Measurements from ENCODE around the gene DOLK.
A peak's percentile ranks its signal among the peaks of the same experiment; 100 is the strongest.

The DOLK gene

DNA sequence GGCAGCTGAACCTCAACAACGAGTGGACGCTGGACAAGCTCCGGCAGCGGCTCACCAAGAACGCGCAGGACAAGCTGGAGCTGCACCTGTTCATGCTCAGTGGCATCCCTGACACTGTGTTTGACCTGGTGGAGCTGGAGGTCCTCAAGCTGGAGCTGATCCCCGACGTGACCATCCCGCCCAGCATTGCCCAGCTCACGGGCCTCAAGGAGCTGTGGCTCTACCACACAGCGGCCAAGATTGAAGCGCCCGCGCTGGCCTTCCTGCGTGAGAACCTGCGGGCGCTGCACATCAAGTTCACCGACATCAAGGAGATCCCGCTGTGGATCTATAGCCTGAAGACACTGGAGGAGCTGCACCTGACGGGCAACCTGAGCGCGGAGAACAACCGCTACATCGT, 39.0 kb downstream of the DOLK start:
- H3K4ac ChIP-seq (ENCODE audit: low read depth in 1 of 2, low read length in 2 of 2) = no peak overlapping the region
- H2BK5ac ChIP-seq (ENCODE audit: low read depth, low read length, poor library complexity, severe bottlenecking) = no peak overlapping the region
- H3K4me1 ChIP-seq (ENCODE audit: control insufficient read depth, insufficient read depth, low read depth, low read length) = peaks cover 30% of the 10 kb centered on the region
- no peaks in the 10 kb centered on the region for H3K27me3 ChIP-seq (ENCODE audit: control insufficient read depth in 1 of 2, insufficient read depth in 1 of 2, low read length in 2 of 2)
- no peak overlapping the region for H3K14ac ChIP-seq (ENCODE audit: low read length in 2 of 2)
- no peak overlapping the region for H4K8ac ChIP-seq (ENCODE audit: low read length)
- H2AK5ac ChIP-seq (ENCODE audit: low read length, severe bottlenecking) = no peak overlapping the region
- no peak overlapping the region for H2BK15ac ChIP-seq (ENCODE audit: low read depth, poor library complexity, severe bottlenecking)
- no peak overlapping the region for H3K4me2 ChIP-seq (ENCODE audit: low read length, poor library complexity, severe bottlenecking)
- H3K9ac ChIP-seq (ENCODE audit: low read length) = no peak overlapping the region
- no peak for DNase-seq
- H3K36me3 ChIP-seq (ENCODE audit: control insufficient read depth in 1 of 2, insufficient read depth in 2 of 2, low read depth in 1 of 2, low read length in 2 of 2) = peaks cover 35 to 53% of the 10 kb centered on the region in 2 experiments
- H4K91ac ChIP-seq (ENCODE audit: low read length) = no peak overlapping the region
- no peak overlapping the region for H3K23ac ChIP-seq (ENCODE audit: low read length in 2 of 2)
- H3K27ac ChIP-seq (ENCODE audit: low read length, poor library complexity, severe bottlenecking) = no peak overlapping the region
- no peak overlapping the region for H3K4me3 ChIP-seq (ENCODE audit: insufficient read depth in 1 of 2, low read depth in 1 of 2, low read length in 2 of 2)
- H3K9me3 ChIP-seq (ENCODE audit: control insufficient read depth, low read length) = no peaks in the 10 kb centered on the region
- no peak overlapping the region for H2AFZ ChIP-seq (ENCODE audit: low read depth, low read length)
- no peak overlapping the region for H2BK120ac ChIP-seq (ENCODE audit: low read depth, low read length)
- H2BK12ac ChIP-seq (ENCODE audit: low read length in 2 of 2) = no peak overlapping the region
- no peak overlapping the region for H3K18ac ChIP-seq (ENCODE audit: low read depth in 1 of 2, low read length in 2 of 2)
- peaks cover 49% of the 10 kb centered on the region for H3K79me1 ChIP-seq (replicated peaks; ENCODE audit: low read length, poor library complexity, severe bottlenecking)
- 98% methylated on average over 24 of the region's 24 CpGs for WGBS

DNA sequence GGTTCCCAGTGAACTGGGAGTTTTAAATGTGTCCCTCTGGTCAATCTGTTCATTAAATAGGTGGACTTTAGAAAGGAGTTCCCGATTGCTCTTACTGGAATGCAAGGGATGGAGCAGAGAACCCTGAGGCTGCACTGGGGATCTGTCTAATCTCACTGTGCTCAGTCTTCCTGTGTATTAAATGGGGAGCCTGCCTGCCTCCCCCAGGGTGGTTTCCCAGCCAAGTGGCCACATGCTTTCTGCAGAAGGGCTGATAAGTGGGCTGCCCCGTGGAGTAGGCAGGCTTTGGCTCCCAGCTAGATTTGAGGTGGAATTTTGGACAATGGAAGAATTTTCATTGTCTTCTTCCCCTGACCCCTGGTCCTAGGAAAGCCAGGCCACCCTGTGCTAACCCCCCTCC, 40.7 kb downstream of the DOLK start:
- Histone ChIP-seq H4K8ac (ENCODE audit: low read length) (no peak overlapping the region), H2BK12ac (ENCODE audit: low read length in 2 of 2) (no peak overlapping the region), H3K79me1 (replicated peaks; ENCODE audit: low read length, poor library complexity, severe bottlenecking) (peaks cover 52% of the 10 kb centered on the region), H3K14ac (ENCODE audit: low read length in 2 of 2) (no peak overlapping the region), H3K4me1 (ENCODE audit: control insufficient read depth, insufficient read depth, low read depth, low read length) (peaks cover 27% of the 10 kb centered on the region), H3K27ac (ENCODE audit: low read length, poor library complexity, severe bottlenecking) (no peak overlapping the region), H2BK15ac (ENCODE audit: low read depth, poor library complexity, severe bottlenecking) (no peak overlapping the region), H3K9ac (ENCODE audit: low read length) (no peak overlapping the region), H3K4me3 (ENCODE audit: insufficient read depth in 1 of 2, low read depth in 1 of 2, low read length in 2 of 2) (no peak overlapping the region), H3K9me3 (ENCODE audit: control insufficient read depth, low read length) (no peaks in the 10 kb centered on the region), H2BK5ac (ENCODE audit: low read depth, low read length, poor library complexity, severe bottlenecking) (no peak overlapping the region), H3K4ac (ENCODE audit: low read depth in 1 of 2, low read length in 2 of 2) (no peak overlapping the region), H3K23ac (ENCODE audit: low read length in 2 of 2) (no peak overlapping the region), H3K27me3 (ENCODE audit: control insufficient read depth in 1 of 2, insufficient read depth in 1 of 2, low read length in 2 of 2) (no peaks in the 10 kb centered on the region), H3K18ac (ENCODE audit: low read depth in 1 of 2, low read length in 2 of 2) (no peak overlapping the region), H2BK120ac (ENCODE audit: low read depth, low read length) (no peak overlapping the region), H3K36me3 (ENCODE audit: control insufficient read depth in 1 of 2, insufficient read depth in 2 of 2, low read depth in 1 of 2, low read length in 2 of 2) (peaks cover 35 to 58% of the 10 kb centered on the region in 2 experiments), H3K4me2 (ENCODE audit: low read length, poor library complexity, severe bottlenecking) (no peak overlapping the region), H2AFZ (ENCODE audit: low read depth, low read length) (no peak overlapping the region), H4K91ac (ENCODE audit: low read length) (no peak overlapping the region), H2AK5ac (ENCODE audit: low read length, severe bottlenecking) (no peak overlapping the region)
- DNase-seq = no peak
- WGBS = 94% methylated on average over 2 of the region's 2 CpGs

DNA sequence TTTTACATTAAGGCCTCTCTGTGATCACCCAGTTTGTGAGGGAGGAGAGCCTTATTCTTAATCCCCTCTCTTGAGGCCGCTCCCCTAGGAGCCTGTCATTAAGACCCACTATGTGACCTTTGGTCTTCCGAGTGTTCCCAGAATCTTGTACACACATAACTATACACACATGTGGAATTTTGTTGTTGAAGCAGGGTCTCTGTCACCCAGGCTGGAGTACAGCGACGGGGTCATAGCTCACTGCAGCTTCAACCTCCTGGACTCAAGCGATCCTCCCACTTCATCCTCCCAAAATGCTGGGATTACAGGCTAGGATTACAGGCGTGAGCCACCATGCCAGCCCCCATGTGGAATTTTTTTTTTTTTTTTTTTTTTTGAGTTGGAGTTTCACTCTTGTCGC, 41.4 kb downstream of the DOLK start:
- Histone ChIP-seq H3K14ac (ENCODE audit: low read length in 2 of 2) (no peak overlapping the region), H4K91ac (ENCODE audit: low read length) (no peak overlapping the region), H3K4me3 (ENCODE audit: insufficient read depth in 1 of 2, low read depth in 1 of 2, low read length in 2 of 2) (no peak overlapping the region), H3K36me3 (ENCODE audit: control insufficient read depth in 1 of 2, insufficient read depth in 2 of 2, low read depth in 1 of 2, low read length in 2 of 2) (peaks cover 35 to 64% of the 10 kb centered on the region in 2 experiments), H3K27me3 (ENCODE audit: control insufficient read depth in 1 of 2, insufficient read depth in 1 of 2, low read length in 2 of 2) (no peaks in the 10 kb centered on the region), H4K8ac (ENCODE audit: low read length) (no peak overlapping the region), H2BK120ac (ENCODE audit: low read depth, low read length) (peak overlapping the region; percentile 24), H2BK5ac (ENCODE audit: low read depth, low read length, poor library complexity, severe bottlenecking) (no peak overlapping the region), H3K18ac (ENCODE audit: low read depth in 1 of 2, low read length in 2 of 2) (no peak overlapping the region), H3K23ac (ENCODE audit: low read length in 2 of 2) (no peak overlapping the region), H3K4me2 (ENCODE audit: low read length, poor library complexity, severe bottlenecking) (no peak overlapping the region), H3K4me1 (ENCODE audit: control insufficient read depth, insufficient read depth, low read depth, low read length) (peaks cover 19% of the 10 kb centered on the region), H3K4ac (ENCODE audit: low read depth in 1 of 2, low read length in 2 of 2) (no peak overlapping the region), H2BK12ac (ENCODE audit: low read length in 2 of 2) (no peak overlapping the region), H2AK5ac (ENCODE audit: low read length, severe bottlenecking) (no peak overlapping the region), H3K79me1 (replicated peaks; ENCODE audit: low read length, poor library complexity, severe bottlenecking) (peaks cover 54% of the 10 kb centered on the region), H3K9me3 (ENCODE audit: control insufficient read depth, low read length) (no peaks in the 10 kb centered on the region), H2AFZ (ENCODE audit: low read depth, low read length) (no peak overlapping the region), H3K9ac (ENCODE audit: low read length) (no peak overlapping the region), H3K27ac (ENCODE audit: low read length, poor library complexity, severe bottlenecking) (no peak overlapping the region), H2BK15ac (ENCODE audit: low read depth, poor library complexity, severe bottlenecking) (no peak overlapping the region)
- 100% methylated on average over 4 of the region's 7 CpGs for WGBS
- no peak for DNase-seq

DNA sequence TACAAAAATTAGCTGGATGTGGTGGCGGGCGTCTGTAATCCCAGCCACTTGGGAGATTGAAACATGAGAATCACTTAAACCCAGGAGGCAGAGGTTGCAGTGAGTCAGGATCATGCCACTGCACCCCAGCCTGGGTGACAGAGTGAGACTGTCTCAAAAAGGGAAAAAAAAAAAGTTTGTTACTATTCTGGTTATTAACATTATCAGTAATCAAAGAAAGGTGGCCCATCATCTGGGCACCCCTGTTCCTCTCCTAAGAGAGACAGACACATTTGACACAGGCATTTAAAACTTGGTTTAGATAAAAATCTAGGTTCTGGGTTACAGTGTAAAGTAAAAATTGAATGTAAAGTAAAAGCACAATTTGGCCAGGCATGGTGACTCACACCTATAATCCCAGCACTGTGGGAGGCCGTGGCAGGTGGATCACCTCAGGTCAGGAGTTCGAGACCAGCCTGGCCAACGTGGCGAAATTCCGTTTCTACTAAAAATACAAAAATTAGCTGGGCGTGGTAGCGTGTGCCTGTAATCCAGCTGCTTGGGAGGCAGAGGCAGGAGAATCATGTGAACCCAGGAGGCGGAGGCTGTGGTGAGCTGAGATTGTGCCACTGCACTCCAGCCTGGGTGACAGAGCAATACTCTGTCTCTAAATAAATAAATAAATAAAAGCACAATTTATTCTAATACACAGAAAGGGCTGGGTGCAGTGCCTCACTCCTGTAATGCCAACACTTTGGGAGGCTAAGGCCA, 43.4 kb downstream of the DOLK start:
- Histone ChIP-seq H2BK15ac (ENCODE audit: low read depth, poor library complexity, severe bottlenecking) (no peak overlapping the region), H2BK5ac (ENCODE audit: low read depth, low read length, poor library complexity, severe bottlenecking) (no peak overlapping the region), H2BK120ac (ENCODE audit: low read depth, low read length) (no peak overlapping the region), H4K8ac (ENCODE audit: low read length) (no peak overlapping the region), H2AFZ (ENCODE audit: low read depth, low read length) (no peak overlapping the region), H3K9me3 (ENCODE audit: control insufficient read depth, low read length) (no peaks in the 10 kb centered on the region), H4K91ac (ENCODE audit: low read length) (no peak overlapping the region), H3K14ac (ENCODE audit: low read length in 2 of 2) (no peak overlapping the region), H2AK5ac (ENCODE audit: low read length, severe bottlenecking) (no peak overlapping the region), H3K4me1 (ENCODE audit: control insufficient read depth, insufficient read depth, low read depth, low read length) (peaks cover 22% of the 10 kb centered on the region), H3K36me3 (ENCODE audit: control insufficient read depth in 1 of 2, insufficient read depth in 2 of 2, low read depth in 1 of 2, low read length in 2 of 2) (peaks cover 30 to 54% of the 10 kb centered on the region in 2 experiments), H3K4ac (ENCODE audit: low read depth in 1 of 2, low read length in 2 of 2) (no peak overlapping the region), H3K27me3 (ENCODE audit: control insufficient read depth in 1 of 2, insufficient read depth in 1 of 2, low read length in 2 of 2) (no peaks in the 10 kb centered on the region), H2BK12ac (ENCODE audit: low read length in 2 of 2) (no peak overlapping the region), H3K27ac (ENCODE audit: low read length, poor library complexity, severe bottlenecking) (no peak overlapping the region), H3K4me2 (ENCODE audit: low read length, poor library complexity, severe bottlenecking) (no peak overlapping the region), H3K4me3 (ENCODE audit: insufficient read depth in 1 of 2, low read depth in 1 of 2, low read length in 2 of 2) (no peak overlapping the region), H3K79me1 (replicated peaks; ENCODE audit: low read length, poor library complexity, severe bottlenecking) (peaks cover 44% of the 10 kb centered on the region), H3K23ac (ENCODE audit: low read length in 2 of 2) (no peak overlapping the region), H3K18ac (ENCODE audit: low read depth in 1 of 2, low read length in 2 of 2) (no peak overlapping the region), H3K9ac (ENCODE audit: low read length) (peak overlapping the region; percentile 44)
- 79% methylated on average over 9 of the region's 10 CpGs for WGBS
- DNase-seq = peak; percentile 63

Data from mesenchymal stem cell (in vitro differentiated cells and primary cell).